HCT116 (cell line): Measurements from ENCODE around the gene BDH1. TPM values are rescaled to one million over a fixed set of nuclear protein-coding genes. Genes with fewer than 3 reads are reported as not detected.

ENCODE experiments used
- ATAC-seq: fragments of 200-7000 bp; cut with Tn5 transposase; 2 replicates; pipeline ENCODE4 v1.9.1; 2020; ENCODE audit warnings: mild to moderate bottlenecking, moderate library complexity
- BruUV-seq: library from RNA; stranded (reverse); fragments of 400-500 nt; replicated peaks from 2 replicates; lab custom pipeline; 2021; lab: Mats Ljungman, UMichigan
- CTCF ChIA-PET: fragments of 300-600 bp; sonication (Branson Sonifier 250); formaldehyde crosslinking; loops from one replicate; lab custom pipeline; 2021; ENCODE audit warnings: antibody characterized with exemption; lab: Charles Lee
- POLR2A ChIA-PET: fragments of 300-600, 350-600 bp; sonication (Branson Sonifier 250); formaldehyde crosslinking; loops from one replicate; lab custom pipeline; 2021; ENCODE audit warnings: antibody characterized with exemption; lab: Charles Lee
- RAD21 ChIA-PET, 2 experiments: fragments of 300-600 bp; sonication (Branson Sonifier 250); formaldehyde crosslinking; loops; one replicate each; lab custom pipeline; 2023; ENCODE audit warnings: low total read pairs in 2 of 2; ENCODE audit not compliant: uncharacterized antibody in 2 of 2, unreplicated experiment in 2 of 2, low non-redundant PET in 1 of 2; lab: Charles Lee
- DNase-seq: peaks from one replicate; pipeline ENCODE4 v3.0.0-alpha.2; 2010; ENCODE audit warnings: low read depth, low spot score
- H2AFZ ChIP-seq: fragments of 200-600 bp; shearing (Covaris generic), sonication (generic); 2 replicates; pipeline ENCODE4 v1.6.1; 2017; ENCODE audit warnings: low read depth, mixed run types, mixed read lengths, antibody characterized with exemption, low read length; ENCODE audit not compliant: poor library complexity, severe bottlenecking
- H3K27ac ChIP-seq: 2 replicates; pipeline ENCODE4 v1.5.1; 2012; ENCODE audit warnings: low read depth, low read length
- H3K27me3 ChIP-seq: fragments of 200-600 bp; sonication (generic); 2 replicates; pipeline ENCODE4 v1.6.1; 2016; ENCODE audit warnings: mixed run types, low read length, mixed read lengths; ENCODE audit not compliant: insufficient read depth
- H3K36me3 ChIP-seq, 2 experiments: fragments of 200-500 bp in 1 of 2; fragments of 200-600 bp in 1 of 2; sonication (Bioruptor generic) in 1 of 2; sonication (generic) in 1 of 2; 2 replicates each; pipeline versions ENCODE4 v1.5.1 to v1.6.1; 2014 to 2016; ENCODE audit warnings: low read length in 2 of 2, inconsistent platforms in 1 of 2, mixed read lengths in 1 of 2, mixed run types in 1 of 2; ENCODE audit not compliant: insufficient read depth in 2 of 2, control insufficient read depth in 1 of 2
- H3K4me1 ChIP-seq, 2 experiments: fragments of 200-600 bp in 1 of 2; sonication (generic) in 1 of 2; 2 replicates each; pipeline versions ENCODE4 v1.5.1 to v1.6.1; 2012 to 2017; ENCODE audit warnings: low read length in 2 of 2, inconsistent platforms in 1 of 2, mild to moderate bottlenecking in 1 of 2, mixed read lengths in 1 of 2, mixed run types in 1 of 2, moderate library complexity in 1 of 2; ENCODE audit not compliant: insufficient read depth in 2 of 2, control insufficient read depth in 1 of 2
- H3K4me2 ChIP-seq: fragments of 200-600 bp; sonication (generic); 2 replicates; pipeline ENCODE4 v1.6.1; 2017; ENCODE audit warnings: mixed run types, low read length, mixed read lengths
- H3K4me3 ChIP-seq, 2 experiments: fragments of 200-600 bp in 1 of 2; sonication (generic) in 1 of 2; replicated peaks in 1 of 2; 2 replicates each; pipeline ENCODE4 v1.5.1; 2011 to 2016; ENCODE audit warnings: low read length in 2 of 2, control low read depth in 1 of 2, low read depth in 1 of 2, mild to moderate bottlenecking in 1 of 2, mixed read lengths in 1 of 2, mixed run types in 1 of 2
- H3K79me2 ChIP-seq: fragments of 200-600 bp; sonication (generic); 2 replicates; pipeline ENCODE4 v1.6.1; 2017; ENCODE audit warnings: mild to moderate bottlenecking, mixed run types, low read length, moderate library complexity, mixed read lengths; ENCODE audit not compliant: insufficient read depth
- H3K9ac ChIP-seq: fragments of 200-600 bp; sonication (generic); 2 replicates; pipeline ENCODE4 v1.6.1; 2016; ENCODE audit warnings: low read length, mixed read lengths
- H3K9me2 ChIP-seq: fragments of 200-600 bp; sonication (generic), shearing (Covaris generic); 2 replicates; pipeline ENCODE4 v1.6.1; 2017; ENCODE audit warnings: mixed run types, mild to moderate bottlenecking, moderate library complexity; ENCODE audit not compliant: insufficient read depth
- H3K9me3 ChIP-seq, 2 experiments: fragments of 200-500 bp in 1 of 2; fragments of 200-600 bp in 1 of 2; sonication (Bioruptor generic) in 1 of 2; sonication (generic) in 1 of 2; 2 replicates each; pipeline ENCODE4 v1.6.1; 2014 to 2017; ENCODE audit warnings: low read length in 2 of 2, mixed read lengths in 2 of 2, inconsistent platforms in 1 of 2, low read depth in 1 of 2, mild to moderate bottlenecking in 1 of 2, mixed run types in 1 of 2, moderate library complexity in 1 of 2; ENCODE audit not compliant: control insufficient read depth in 1 of 2, insufficient read depth in 1 of 2
- H4K20me1 ChIP-seq: fragments of 200-600 bp; sonication (generic), shearing (Covaris generic); 2 replicates; pipeline ENCODE4 v1.6.1; 2017; ENCODE audit warnings: mixed run types, mild to moderate bottlenecking, moderate library complexity; ENCODE audit not compliant: insufficient read depth
- CEBPB ChIP-seq: IDR thresholded peaks from 2 replicates; pipeline ENCODE4 v1.6.1; 2012; ENCODE audit warnings: low read depth
- EGR1 ChIP-seq: IDR thresholded peaks from 2 replicates; pipeline ENCODE4 v1.6.1; 2012; ENCODE audit warnings: low read depth
- EZH2 ChIP-seq: fragments of 200-600 bp; sonication (generic); IDR thresholded peaks from 2 replicates; pipeline ENCODE4 v1.6.1; 2017; ENCODE audit warnings: antibody characterized with exemption, mixed run types
- EZH2phosphoT487 ChIP-seq: fragments of 200-600 bp; IDR thresholded peaks from 2 replicates; pipeline ENCODE4 v1.6.1; 2018; ENCODE audit warnings: antibody characterized with exemption, borderline replicate concordance
- FOSL1 ChIP-seq: IDR thresholded peaks from 2 replicates; pipeline ENCODE4 v1.6.1; 2012; ENCODE audit warnings: low read depth
- POLR2A ChIP-seq: IDR thresholded peaks from 2 replicates; pipeline ENCODE4 v1.7.0; 2011; ENCODE audit warnings: borderline replicate concordance; ENCODE audit not compliant: insufficient read depth, insufficient read length; ENCODE audit errors: extremely low read depth
- RAD21 ChIP-seq: IDR thresholded peaks from 2 replicates; pipeline ENCODE4 v1.6.1; 2012; ENCODE audit warnings: low read depth, mild to moderate bottlenecking
- SIN3A ChIP-seq: IDR thresholded peaks from 2 replicates; pipeline ENCODE4 v1.6.1; 2012; ENCODE audit warnings: low read depth
- SRF ChIP-seq: IDR thresholded peaks from 2 replicates; pipeline ENCODE4 v1.6.1; 2012; ENCODE audit warnings: low read depth
- TCF7L2 ChIP-seq: IDR thresholded peaks from 2 replicates; pipeline ENCODE4 v1.7.0; 2011; ENCODE audit warnings: borderline replicate concordance, inconsistent platforms; ENCODE audit not compliant: insufficient read depth, insufficient read length; ENCODE audit errors: extremely low read depth
- ZFX ChIP-seq: fragments of 450-650 bp; IDR thresholded peaks from 2 replicates; pipeline ENCODE4 v1.6.1; 2017
- intact Hi-C: fragments of 100-400 bp; cut with micrococcal nuclease; formaldehyde crosslinking; loops from 2 replicates; pipeline ENCODE4 v1.10.0; 2022
- total RNA-seq: library from RNA; stranded (reverse); gene quantifications from one replicate; pipeline ENCODE4 v1.2.1, GENCODE V29; 2021; ENCODE audit not compliant: unreplicated experiment
- TF ChIP-seq, protein P1 (sequence below): IDR thresholded peaks from 2 replicates; pipeline ENCODE4 v1.6.1; 2011; ENCODE audit warnings: mild to moderate bottlenecking, low read length, moderate library complexity; ENCODE audit not compliant: insufficient replicate concordance; ENCODE audit errors: extremely low read depth
- TF ChIP-seq, protein P2 (sequence below): IDR thresholded peaks from 2 replicates; pipeline ENCODE4 v1.6.1; 2012; ENCODE audit warnings: low read depth

BDH1 gene
- total RNA-seq, 1 experiment from 2014 or later, result 26.6 TPM

DNA sequence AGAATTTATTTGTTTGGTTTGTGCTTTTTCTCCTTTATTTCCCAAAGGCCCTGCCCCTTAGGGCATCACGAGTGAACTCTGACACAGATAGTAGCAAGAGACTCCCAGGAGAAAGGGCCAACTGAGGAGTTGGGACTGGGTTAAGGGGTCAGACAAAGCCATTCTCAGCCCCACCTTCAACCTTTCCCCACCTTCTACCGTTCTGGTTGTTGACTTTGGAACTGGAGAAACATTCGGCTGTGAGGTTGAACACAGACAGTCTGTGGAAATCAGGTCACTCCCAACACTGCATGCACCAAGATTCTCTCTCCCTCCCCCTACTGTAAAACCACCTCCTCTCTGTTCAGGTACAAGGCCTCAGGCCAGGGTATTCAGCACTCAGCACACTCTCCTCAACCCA, 3.9 kb upstream of the BDH1 start:
- Histone ChIP-seq H3K4me3 (no peak overlapping the region), H3K9ac (no peak overlapping the region), H3K9me3 (peaks cover 1 to 6% of the 10 kb centered on the region in 2 experiments; a peak in 1 of 4 replicates), H3K79me2 (no peaks in the 10 kb centered on the region), H3K4me1 (peaks cover 4 to 16% of the 10 kb centered on the region in 2 experiments; a peak in 1 of 4 replicates), H3K27me3 (no peaks in the 10 kb centered on the region), H3K36me3 (no peaks in the 10 kb centered on the region), H3K9me2 (no peaks in the 10 kb centered on the region; the same call in 1 of the 2 replicates), H4K20me1 (no peaks in the 10 kb centered on the region), H3K27ac (no peak overlapping the region), H2AFZ (no peak overlapping the region), H3K4me2 (no peak overlapping the region)
- TF ChIP-seq ZFX, result no peak
- TF ChIP-seq, protein P1, sequence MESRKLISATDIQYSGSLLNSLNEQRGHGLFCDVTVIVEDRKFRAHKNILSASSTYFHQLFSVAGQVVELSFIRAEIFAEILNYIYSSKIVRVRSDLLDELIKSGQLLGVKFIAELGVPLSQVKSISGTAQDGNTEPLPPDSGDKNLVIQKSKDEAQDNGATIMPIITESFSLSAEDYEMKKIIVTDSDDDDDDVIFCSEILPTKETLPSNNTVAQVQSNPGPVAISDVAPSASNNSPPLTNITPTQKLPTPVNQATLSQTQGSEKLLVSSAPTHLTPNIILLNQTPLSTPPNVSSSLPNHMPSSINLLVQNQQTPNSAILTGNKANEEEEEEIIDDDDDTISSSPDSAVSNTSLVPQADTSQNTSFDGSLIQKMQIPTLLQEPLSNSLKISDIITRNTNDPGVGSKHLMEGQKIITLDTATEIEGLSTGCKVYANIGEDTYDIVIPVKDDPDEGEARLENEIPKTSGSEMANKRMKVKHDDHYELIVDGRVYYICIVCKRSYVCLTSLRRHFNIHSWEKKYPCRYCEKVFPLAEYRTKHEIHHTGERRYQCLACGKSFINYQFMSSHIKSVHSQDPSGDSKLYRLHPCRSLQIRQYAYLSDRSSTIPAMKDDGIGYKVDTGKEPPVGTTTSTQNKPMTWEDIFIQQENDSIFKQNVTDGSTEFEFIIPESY, result no peak
- no peak for TF ChIP-seq TCF7L2
- no peak for TF ChIP-seq EZH2phosphoT487
- TF ChIP-seq EGR1, result no peak
- no peak for TF ChIP-seq SIN3A
- no peak for TF ChIP-seq EZH2
- no peak for TF ChIP-seq RAD21
- no peak for TF ChIP-seq FOSL1
- TF ChIP-seq, protein P2, sequence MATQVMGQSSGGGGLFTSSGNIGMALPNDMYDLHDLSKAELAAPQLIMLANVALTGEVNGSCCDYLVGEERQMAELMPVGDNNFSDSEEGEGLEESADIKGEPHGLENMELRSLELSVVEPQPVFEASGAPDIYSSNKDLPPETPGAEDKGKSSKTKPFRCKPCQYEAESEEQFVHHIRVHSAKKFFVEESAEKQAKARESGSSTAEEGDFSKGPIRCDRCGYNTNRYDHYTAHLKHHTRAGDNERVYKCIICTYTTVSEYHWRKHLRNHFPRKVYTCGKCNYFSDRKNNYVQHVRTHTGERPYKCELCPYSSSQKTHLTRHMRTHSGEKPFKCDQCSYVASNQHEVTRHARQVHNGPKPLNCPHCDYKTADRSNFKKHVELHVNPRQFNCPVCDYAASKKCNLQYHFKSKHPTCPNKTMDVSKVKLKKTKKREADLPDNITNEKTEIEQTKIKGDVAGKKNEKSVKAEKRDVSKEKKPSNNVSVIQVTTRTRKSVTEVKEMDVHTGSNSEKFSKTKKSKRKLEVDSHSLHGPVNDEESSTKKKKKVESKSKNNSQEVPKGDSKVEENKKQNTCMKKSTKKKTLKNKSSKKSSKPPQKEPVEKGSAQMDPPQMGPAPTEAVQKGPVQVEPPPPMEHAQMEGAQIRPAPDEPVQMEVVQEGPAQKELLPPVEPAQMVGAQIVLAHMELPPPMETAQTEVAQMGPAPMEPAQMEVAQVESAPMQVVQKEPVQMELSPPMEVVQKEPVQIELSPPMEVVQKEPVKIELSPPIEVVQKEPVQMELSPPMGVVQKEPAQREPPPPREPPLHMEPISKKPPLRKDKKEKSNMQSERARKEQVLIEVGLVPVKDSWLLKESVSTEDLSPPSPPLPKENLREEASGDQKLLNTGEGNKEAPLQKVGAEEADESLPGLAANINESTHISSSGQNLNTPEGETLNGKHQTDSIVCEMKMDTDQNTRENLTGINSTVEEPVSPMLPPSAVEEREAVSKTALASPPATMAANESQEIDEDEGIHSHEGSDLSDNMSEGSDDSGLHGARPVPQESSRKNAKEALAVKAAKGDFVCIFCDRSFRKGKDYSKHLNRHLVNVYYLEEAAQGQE, result no peak
- no peak for TF ChIP-seq SRF
- no peak for TF ChIP-seq POLR2A
- TF ChIP-seq CEBPB, result no peak
- no TSS peak for BruUV-seq
- intact Hi-C loops, result no loop called here
- DNase-seq (no peak), ATAC-seq (no peak)
- CTCF ChIA-PET, result no interaction called here
- POLR2A ChIA-PET, result no interaction called here
- RAD21 ChIA-PET, result no interaction called here
